Ishikawa (cell line): ENCODE measurements around the gene TGM1.

Source experiments
- CEBPB ChIP-seq: IDR thresholded peaks from 2 replicates; pipeline ENCODE4 v1.6.1; 2012
- CREB1 ChIP-seq: IDR thresholded peaks from 2 replicates; pipeline ENCODE4 v1.6.1; 2012; ENCODE audit warnings: low read depth
- EGR1 ChIP-seq: IDR thresholded peaks from 2 replicates; pipeline ENCODE4 v1.6.1; 2012
- EP300 ChIP-seq: IDR thresholded peaks from 2 replicates; pipeline ENCODE4 v1.6.1; 2012; ENCODE audit warnings: borderline replicate concordance
- FOXM1 ChIP-seq: IDR thresholded peaks from 2 replicates; pipeline ENCODE4 v1.6.1; 2012; ENCODE audit warnings: low read depth, borderline replicate concordance
- MAX ChIP-seq: IDR thresholded peaks from 2 replicates; pipeline ENCODE4 v1.6.1; 2012
- NFIC ChIP-seq: IDR thresholded peaks from 2 replicates; pipeline ENCODE4 v1.6.1; 2012
- RAD21 ChIP-seq: IDR thresholded peaks from 2 replicates; pipeline ENCODE4 v1.6.1; 2012; ENCODE audit warnings: low read depth
- REST ChIP-seq: IDR thresholded peaks from 2 replicates; pipeline ENCODE4 v1.6.1; 2012; ENCODE audit warnings: low read depth, mild to moderate bottlenecking
- TAF1 ChIP-seq: IDR thresholded peaks from 2 replicates; pipeline ENCODE4 v1.6.1; 2012; ENCODE audit warnings: low read depth, mild to moderate bottlenecking
- TCF12 ChIP-seq: IDR thresholded peaks from 2 replicates; pipeline ENCODE4 v1.6.1; 2012; ENCODE audit warnings: low read depth
- TEAD4 ChIP-seq: IDR thresholded peaks from 2 replicates; pipeline ENCODE4 v1.6.1; 2012
- USF1 ChIP-seq: IDR thresholded peaks from 2 replicates; pipeline ENCODE4 v1.6.1; 2012
- YY1 ChIP-seq: IDR thresholded peaks from 2 replicates; pipeline ENCODE4 v1.6.1; 2012; ENCODE audit warnings: low read depth
- ZBTB7A ChIP-seq: IDR thresholded peaks from 2 replicates; pipeline ENCODE4 v1.6.1; 2012; ENCODE audit warnings: low read depth

Gene TGM1

GRCh38 chr14:24260780-24261157, 2.2 kb downstream of the TGM1 start:
- TF ChIP-seq MAX (no peak), RAD21 (no peak), TAF1 (no peak), CREB1 (no peak), TCF12 (no peak), ZBTB7A (no peak), EP300 (no peak), YY1 (no peak), TEAD4 (no peak), USF1 (no peak), EGR1 (no peak), FOXM1 (no peak), NFIC (no peak), REST (no peak), CEBPB (no peak)

- no peak for TF ChIP-seq TCF12
- no peak for TF ChIP-seq TEAD4
- TF ChIP-seq CEBPB: no peak
- no peak for TF ChIP-seq EGR1
- no peak for TF ChIP-seq CREB1
- TF ChIP-seq RAD21: no peak
- TF ChIP-seq YY1: no peak
- TF ChIP-seq TAF1: no peak
- no peak for TF ChIP-seq MAX
- TF ChIP-seq EP300: no peak
- TF ChIP-seq REST: no peak
- TF ChIP-seq FOXM1: no peak
- no peak for TF ChIP-seq ZBTB7A
These were observed 2.8 kb downstream of the TGM1 start for GRCh38 chr14:24260026-24260779.

GRCh38 chr14:24259282-24260025, 3.5 kb downstream of the TGM1 start:
- TF ChIP-seq FOXM1 (no peak), EP300 (no peak), REST (no peak), USF1 (no peak), TCF12 (no peak), ZBTB7A (peak; percentile 93), EGR1 (no peak), MAX (no peak), CEBPB (no peak), TEAD4 (peak; percentile 89), NFIC (peak; percentile 80), RAD21 (no peak), YY1 (no peak), TAF1 (no peak)
